SK-N-SH treated with all-trans-retinoic acid at 6 μM for 48 hours (cell line): Measurements from ENCODE around the gene PTGS1.

Experiments used
- ATAC-seq: fragments of 200-7000 bp; cut with Tn5 transposase; 3 replicates; pipeline ENCODE4 v1.9.1; 2020; ENCODE audit warnings: mild to moderate bottlenecking, moderate library complexity
- ARNTL ChIP-seq: fragments of 450-650 bp; formaldehyde crosslinking; IDR thresholded peaks from 2 replicates; pipeline ENCODE4 v1.5.0; 2020; ENCODE audit warnings: low read depth, mild to moderate bottlenecking, moderate library complexity, borderline replicate concordance
- BACH2 ChIP-seq: fragments of 250-450 bp; sonication (Bioruptor Pico); IDR thresholded peaks from 2 replicates; pipeline ENCODE4 v1.9.0; 2021; ENCODE audit warnings: mild to moderate bottlenecking, borderline replicate concordance
- CSDC2 ChIP-seq: fragments of 250-450 bp; sonication (Bioruptor Pico); IDR thresholded peaks from 2 replicates; pipeline ENCODE4 v1.5.0; 2020; ENCODE audit warnings: mild to moderate bottlenecking, moderate library complexity
- GLIS3 ChIP-seq: fragments of 250-450 bp; sonication (Bioruptor Pico); IDR thresholded peaks from 2 replicates; pipeline ENCODE4 v1.5.0; 2020; ENCODE audit warnings: mild to moderate bottlenecking, moderate library complexity
- RARB ChIP-seq: fragments of 250-450 bp; sonication (Bioruptor Pico); IDR thresholded peaks from 2 replicates; pipeline ENCODE4 v1.8.0; 2021; ENCODE audit warnings: mild to moderate bottlenecking, moderate library complexity
- SNAI2 ChIP-seq: fragments of 250-450 bp; sonication (Bioruptor Pico); IDR thresholded peaks from 2 replicates; pipeline ENCODE4 v1.5.0; 2020; ENCODE audit warnings: mild to moderate bottlenecking, moderate library complexity
- TCF4 ChIP-seq: fragments of 250-450 bp; sonication (Bioruptor Pico); IDR thresholded peaks from 2 replicates; pipeline ENCODE4 v1.8.0; 2021; ENCODE audit warnings: mild to moderate bottlenecking, moderate library complexity, borderline replicate concordance
- TOX ChIP-seq: fragments of 250-450 bp; sonication (Bioruptor Pico); IDR thresholded peaks from 2 replicates; pipeline ENCODE4 v1.8.0; 2021; ENCODE audit warnings: mild to moderate bottlenecking, moderate library complexity, borderline replicate concordance
- ZC3H10 ChIP-seq: fragments of 250-450 bp; sonication (Bioruptor Pico); IDR thresholded peaks from 2 replicates; pipeline ENCODE4 v1.5.1; 2021; ENCODE audit warnings: mild to moderate bottlenecking, moderate library complexity
- ZFP3 ChIP-seq: fragments of 250-450 bp; sonication (Bioruptor Pico); IDR thresholded peaks from 2 replicates; pipeline ENCODE4 v1.5.0; 2020; ENCODE audit warnings: mild to moderate bottlenecking, moderate library complexity
- ZFP30 ChIP-seq: fragments of 450-650 bp; formaldehyde crosslinking; IDR thresholded peaks from 2 replicates; pipeline ENCODE4 v1.5.0; 2022; ENCODE audit warnings: mild to moderate bottlenecking, moderate library complexity
- ZNF565 ChIP-seq: fragments of 450-650 bp; formaldehyde crosslinking; conservative IDR thresholded peaks from 2 replicates; pipeline ENCODE4 v1.5.0; 2020; ENCODE audit warnings: low read depth, mild to moderate bottlenecking, moderate library complexity
- ZNF70 ChIP-seq: fragments of 450-650 bp; formaldehyde crosslinking; IDR thresholded peaks from 2 replicates; pipeline ENCODE4 v1.5.0; 2020; ENCODE audit warnings: mild to moderate bottlenecking, moderate library complexity
- ZNF8 ChIP-seq: fragments of 450-650 bp; formaldehyde crosslinking; IDR thresholded peaks from 2 replicates; pipeline ENCODE4 v1.5.0; 2020; ENCODE audit warnings: mild to moderate bottlenecking, moderate library complexity
- TF ChIP-seq, protein P1 (sequence below): fragments of 250-450 bp; sonication (Bioruptor Pico); IDR thresholded peaks from 2 replicates; pipeline ENCODE4 v1.5.1; 2021; ENCODE audit warnings: mild to moderate bottlenecking, moderate library complexity
- TF ChIP-seq, protein P2 (sequence below): fragments of 250-450 bp; sonication (Bioruptor Pico); IDR thresholded peaks from 2 replicates; pipeline ENCODE4 v1.5.1; 2020; ENCODE audit warnings: low read depth, mild to moderate bottlenecking, moderate library complexity
- TF ChIP-seq, protein P3 (sequence below): fragments of 250-450 bp; sonication (Bioruptor Pico); IDR thresholded peaks from 2 replicates; pipeline ENCODE4 v1.8.0; 2021; ENCODE audit warnings: low read depth, mild to moderate bottlenecking, moderate library complexity, borderline replicate concordance
- TF ChIP-seq, protein P4 (sequence below): fragments of 250-450 bp; sonication (Bioruptor Pico); IDR thresholded peaks from 2 replicates; pipeline ENCODE4 v1.5.0; 2020; ENCODE audit warnings: mild to moderate bottlenecking, moderate library complexity
- TF ChIP-seq, protein P5 (sequence below): fragments of 250-450 bp; sonication (Bioruptor Pico); IDR thresholded peaks from 2 replicates; pipeline ENCODE4 v1.8.0; 2020; ENCODE audit warnings: mild to moderate bottlenecking, moderate library complexity, borderline replicate concordance

Gene PTGS1

DNA sequence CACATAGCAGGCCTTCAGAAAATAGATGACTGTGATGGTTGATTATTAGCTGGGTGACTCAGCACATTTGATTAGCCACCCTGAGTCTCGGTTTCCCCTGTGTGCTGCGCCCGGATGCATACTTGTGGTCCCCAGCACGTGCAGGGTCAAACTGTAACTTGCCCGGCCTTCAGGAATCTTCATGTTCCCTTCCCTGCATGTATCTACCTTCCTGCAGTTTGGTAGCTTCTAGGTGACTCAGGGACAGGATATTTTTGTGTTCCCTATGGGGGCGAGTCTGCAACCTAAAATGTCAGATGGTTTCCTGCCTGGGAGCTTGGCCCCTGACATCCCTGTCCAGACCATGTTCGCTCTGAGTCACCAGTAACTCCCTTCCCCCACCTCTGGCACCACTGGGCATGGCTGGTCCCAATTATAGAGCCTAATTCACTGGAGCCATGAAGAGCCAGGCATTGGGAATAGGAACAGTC, 13.2 kb downstream of the PTGS1 start (continued):
- TF ChIP-seq RARB (CRISPR knock-in tag) (no peak), GLIS3 (CRISPR knock-in tag) (no peak), CSDC2 (CRISPR knock-in tag) (no peak)
- TF ChIP-seq, all 23 proteins: peak for 0

DNA sequence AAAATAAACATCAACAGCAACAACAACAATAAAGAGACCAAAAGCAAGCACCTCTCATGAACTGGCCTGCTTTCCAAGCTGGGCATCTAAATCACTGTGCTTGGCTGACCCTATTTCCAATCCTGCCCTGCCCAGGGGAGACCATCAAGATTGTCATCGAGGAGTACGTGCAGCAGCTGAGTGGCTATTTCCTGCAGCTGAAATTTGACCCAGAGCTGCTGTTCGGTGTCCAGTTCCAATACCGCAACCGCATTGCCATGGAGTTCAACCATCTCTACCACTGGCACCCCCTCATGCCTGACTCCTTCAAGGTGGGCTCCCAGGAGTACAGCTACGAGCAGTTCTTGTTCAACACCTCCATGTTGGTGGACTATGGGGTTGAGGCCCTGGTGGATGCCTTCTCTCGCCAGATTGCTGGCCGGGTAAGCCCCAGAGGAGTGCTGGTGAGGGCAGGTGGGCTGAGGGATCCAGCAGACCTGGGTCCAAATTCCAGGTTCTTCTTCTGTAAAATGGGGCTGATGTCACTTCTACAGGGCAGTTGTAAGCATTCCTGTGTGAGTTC, 15.6 kb downstream of the PTGS1 start:
- ATAC-seq: no peak
- TF ChIP-seq, protein P1, sequence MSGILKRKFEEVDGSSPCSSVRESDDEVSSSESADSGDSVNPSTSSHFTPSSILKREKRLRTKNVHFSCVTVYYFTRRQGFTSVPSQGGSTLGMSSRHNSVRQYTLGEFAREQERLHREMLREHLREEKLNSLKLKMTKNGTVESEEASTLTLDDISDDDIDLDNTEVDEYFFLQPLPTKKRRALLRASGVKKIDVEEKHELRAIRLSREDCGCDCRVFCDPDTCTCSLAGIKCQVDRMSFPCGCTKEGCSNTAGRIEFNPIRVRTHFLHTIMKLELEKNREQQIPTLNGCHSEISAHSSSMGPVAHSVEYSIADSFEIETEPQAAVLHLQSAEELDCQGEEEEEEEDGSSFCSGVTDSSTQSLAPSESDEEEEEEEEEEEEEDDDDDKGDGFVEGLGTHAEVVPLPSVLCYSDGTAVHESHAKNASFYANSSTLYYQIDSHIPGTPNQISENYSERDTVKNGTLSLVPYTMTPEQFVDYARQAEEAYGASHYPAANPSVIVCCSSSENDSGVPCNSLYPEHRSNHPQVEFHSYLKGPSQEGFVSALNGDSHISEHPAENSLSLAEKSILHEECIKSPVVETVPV (CRISPR knock-in tag): no peak

DNA sequence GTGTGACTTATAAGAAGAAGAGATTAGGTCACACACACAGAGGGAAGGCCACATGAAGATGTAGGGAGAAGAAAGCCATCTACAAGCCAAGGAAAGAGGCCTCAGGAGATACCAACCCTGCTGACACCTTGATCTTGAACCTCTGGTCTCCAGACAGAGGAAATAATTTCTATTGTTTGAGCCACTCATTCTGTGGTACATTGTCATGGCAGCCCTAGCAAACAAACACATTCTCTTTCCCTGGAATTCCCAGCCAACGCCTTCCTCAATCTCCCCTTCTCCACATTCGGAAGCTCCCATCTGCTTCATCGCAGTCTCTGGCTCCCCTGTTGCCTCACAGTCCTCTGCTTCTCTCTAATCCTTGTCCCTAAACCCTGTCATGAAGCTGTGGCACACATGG, 16.7 kb downstream of the PTGS1 start:
- TF ChIP-seq BACH2 (CRISPR knock-in tag): no peak
- TF ChIP-seq GLIS3 (CRISPR knock-in tag): no peak
- no peak for TF ChIP-seq CSDC2 (CRISPR knock-in tag)
- TF ChIP-seq, protein P2, sequence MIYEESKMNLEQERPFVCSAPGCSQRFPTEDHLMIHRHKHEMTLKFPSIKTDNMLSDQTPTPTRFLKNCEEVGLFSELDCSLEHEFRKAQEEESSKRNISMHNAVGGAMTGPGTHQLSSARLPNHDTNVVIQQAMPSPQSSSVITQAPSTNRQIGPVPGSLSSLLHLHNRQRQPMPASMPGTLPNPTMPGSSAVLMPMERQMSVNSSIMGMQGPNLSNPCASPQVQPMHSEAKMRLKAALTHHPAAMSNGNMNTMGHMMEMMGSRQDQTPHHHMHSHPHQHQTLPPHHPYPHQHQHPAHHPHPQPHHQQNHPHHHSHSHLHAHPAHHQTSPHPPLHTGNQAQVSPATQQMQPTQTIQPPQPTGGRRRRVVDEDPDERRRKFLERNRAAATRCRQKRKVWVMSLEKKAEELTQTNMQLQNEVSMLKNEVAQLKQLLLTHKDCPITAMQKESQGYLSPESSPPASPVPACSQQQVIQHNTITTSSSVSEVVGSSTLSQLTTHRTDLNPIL (CRISPR knock-in tag): no peak
- TF ChIP-seq ZNF8 (CRISPR knock-in tag): no peak
- no peak for TF ChIP-seq SNAI2 (CRISPR knock-in tag)
- no peak for TF ChIP-seq ARNTL (CRISPR knock-in tag)
- TF ChIP-seq ZFP3 (CRISPR knock-in tag): no peak
- no peak for TF ChIP-seq RARB (CRISPR knock-in tag)
- TF ChIP-seq, protein P3, sequence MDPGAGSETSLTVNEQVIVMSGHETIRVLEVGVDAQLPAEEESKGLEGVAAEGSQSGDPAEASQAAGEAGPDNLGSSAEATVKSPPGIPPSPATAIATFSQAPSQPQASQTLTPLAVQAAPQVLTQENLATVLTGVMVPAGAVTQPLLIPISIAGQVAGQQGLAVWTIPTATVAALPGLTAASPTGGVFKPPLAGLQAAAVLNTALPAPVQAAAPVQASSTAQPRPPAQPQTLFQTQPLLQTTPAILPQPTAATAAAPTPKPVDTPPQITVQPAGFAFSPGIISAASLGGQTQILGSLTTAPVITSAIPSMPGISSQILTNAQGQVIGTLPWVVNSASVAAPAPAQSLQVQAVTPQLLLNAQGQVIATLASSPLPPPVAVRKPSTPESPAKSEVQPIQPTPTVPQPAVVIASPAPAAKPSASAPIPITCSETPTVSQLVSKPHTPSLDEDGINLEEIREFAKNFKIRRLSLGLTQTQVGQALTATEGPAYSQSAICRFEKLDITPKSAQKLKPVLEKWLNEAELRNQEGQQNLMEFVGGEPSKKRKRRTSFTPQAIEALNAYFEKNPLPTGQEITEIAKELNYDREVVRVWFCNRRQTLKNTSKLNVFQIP (CRISPR knock-in tag): no peak
- no peak for TF ChIP-seq ZC3H10 (CRISPR knock-in tag)
- TF ChIP-seq, protein P4, sequence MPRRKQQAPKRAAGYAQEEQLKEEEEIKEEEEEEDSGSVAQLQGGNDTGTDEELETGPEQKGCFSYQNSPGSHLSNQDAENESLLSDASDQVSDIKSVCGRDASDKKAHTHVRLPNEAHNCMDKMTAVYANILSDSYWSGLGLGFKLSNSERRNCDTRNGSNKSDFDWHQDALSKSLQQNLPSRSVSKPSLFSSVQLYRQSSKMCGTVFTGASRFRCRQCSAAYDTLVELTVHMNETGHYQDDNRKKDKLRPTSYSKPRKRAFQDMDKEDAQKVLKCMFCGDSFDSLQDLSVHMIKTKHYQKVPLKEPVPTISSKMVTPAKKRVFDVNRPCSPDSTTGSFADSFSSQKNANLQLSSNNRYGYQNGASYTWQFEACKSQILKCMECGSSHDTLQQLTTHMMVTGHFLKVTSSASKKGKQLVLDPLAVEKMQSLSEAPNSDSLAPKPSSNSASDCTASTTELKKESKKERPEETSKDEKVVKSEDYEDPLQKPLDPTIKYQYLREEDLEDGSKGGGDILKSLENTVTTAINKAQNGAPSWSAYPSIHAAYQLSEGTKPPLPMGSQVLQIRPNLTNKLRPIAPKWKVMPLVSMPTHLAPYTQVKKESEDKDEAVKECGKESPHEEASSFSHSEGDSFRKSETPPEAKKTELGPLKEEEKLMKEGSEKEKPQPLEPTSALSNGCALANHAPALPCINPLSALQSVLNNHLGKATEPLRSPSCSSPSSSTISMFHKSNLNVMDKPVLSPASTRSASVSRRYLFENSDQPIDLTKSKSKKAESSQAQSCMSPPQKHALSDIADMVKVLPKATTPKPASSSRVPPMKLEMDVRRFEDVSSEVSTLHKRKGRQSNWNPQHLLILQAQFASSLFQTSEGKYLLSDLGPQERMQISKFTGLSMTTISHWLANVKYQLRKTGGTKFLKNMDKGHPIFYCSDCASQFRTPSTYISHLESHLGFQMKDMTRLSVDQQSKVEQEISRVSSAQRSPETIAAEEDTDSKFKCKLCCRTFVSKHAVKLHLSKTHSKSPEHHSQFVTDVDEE (CRISPR knock-in tag): no peak
- no peak for TF ChIP-seq ZNF565 (CRISPR knock-in tag)
- TF ChIP-seq ZNF70: no peak
- TF ChIP-seq, protein P1 (CRISPR knock-in tag): no peak
- no peak for TF ChIP-seq TCF4 (CRISPR knock-in tag)
- no peak for TF ChIP-seq TOX (CRISPR knock-in tag)
- TF ChIP-seq ZFP30 (CRISPR knock-in tag): no peak
- TF ChIP-seq, protein P5, sequence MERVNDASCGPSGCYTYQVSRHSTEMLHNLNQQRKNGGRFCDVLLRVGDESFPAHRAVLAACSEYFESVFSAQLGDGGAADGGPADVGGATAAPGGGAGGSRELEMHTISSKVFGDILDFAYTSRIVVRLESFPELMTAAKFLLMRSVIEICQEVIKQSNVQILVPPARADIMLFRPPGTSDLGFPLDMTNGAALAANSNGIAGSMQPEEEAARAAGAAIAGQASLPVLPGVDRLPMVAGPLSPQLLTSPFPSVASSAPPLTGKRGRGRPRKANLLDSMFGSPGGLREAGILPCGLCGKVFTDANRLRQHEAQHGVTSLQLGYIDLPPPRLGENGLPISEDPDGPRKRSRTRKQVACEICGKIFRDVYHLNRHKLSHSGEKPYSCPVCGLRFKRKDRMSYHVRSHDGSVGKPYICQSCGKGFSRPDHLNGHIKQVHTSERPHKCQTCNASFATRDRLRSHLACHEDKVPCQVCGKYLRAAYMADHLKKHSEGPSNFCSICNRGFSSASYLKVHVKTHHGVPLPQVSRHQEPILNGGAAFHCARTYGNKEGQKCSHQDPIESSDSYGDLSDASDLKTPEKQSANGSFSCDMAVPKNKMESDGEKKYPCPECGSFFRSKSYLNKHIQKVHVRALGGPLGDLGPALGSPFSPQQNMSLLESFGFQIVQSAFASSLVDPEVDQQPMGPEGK: no peak

More for the DNA sequence above, 16.7 kb downstream of the PTGS1 start:
- ATAC-seq: no peak
